Thoracic aorta (tissue), 2 donors: ENCODE results near the gene PRKAR2A. TPM values are rescaled to one million over a fixed set of nuclear protein-coding genes. Genes with fewer than 3 reads are reported as not detected.

ENCODE experiments used
- ATAC-seq: fragments of 150-250 bp; one replicate; pipeline ENCODE4 v1.8.0; 2017; ENCODE audit warnings: low read depth; ENCODE audit not compliant: insufficient number of reproducible peaks, low FRiP score
- DNase-seq: peaks from one replicate; pipeline ENCODE4 v3.0.0-alpha.2; 2020; ENCODE audit warnings: low spot score
- H3K27ac ChIP-seq, 2 donors: fragments of 200-600 bp; sonication (generic); 1 replicate in 1 of 2; 2 replicates in 1 of 2; pipeline ENCODE4 v1.5.1; 2016; ENCODE audit warnings: mild to moderate bottlenecking in 2 of 2, moderate library complexity in 2 of 2
- H3K27me3 ChIP-seq: fragments of 200-600 bp; sonication (generic); replicated peaks from 2 replicates; pipeline ENCODE4 v1.6.0; 2016; ENCODE audit warnings: mild to moderate bottlenecking; ENCODE audit not compliant: insufficient read depth
- H3K36me3 ChIP-seq: fragments of 200-600 bp; sonication (generic); one replicate; pipeline ENCODE4 v1.5.1; 2016
- H3K4me1 ChIP-seq, 2 donors: fragments of 200-600 bp; sonication (generic); 1 replicate in 1 of 2; 2 replicates in 1 of 2; pipeline versions ENCODE4 v1.5.1 to v1.6.0; 2016; ENCODE audit warnings: low read depth in 2 of 2, mild to moderate bottlenecking in 1 of 2; ENCODE audit not compliant: control insufficient read depth in 1 of 2
- H3K4me3 ChIP-seq: fragments of 200-600 bp; sonication (generic); 2 replicates; pipeline ENCODE4 v1.5.1; 2016; ENCODE audit warnings: mild to moderate bottlenecking
- H3K9me3 ChIP-seq: fragments of 200-600 bp; sonication (generic); 2 replicates; pipeline ENCODE4 v1.5.1; 2016
- total RNA-seq, 2 donors: library from RNA; depleted of rRNA; stranded (reverse); fragments of >200 nt; gene quantifications; one replicate each; pipeline versions ENCODE4 v1.1.0 to v1.2.3, GENCODE V29; 2016
- TF ChIP-seq, protein P1 (sequence below): fragments of 200-600 bp; sonication (generic); IDR thresholded peaks from one replicate; pipeline ENCODE4 v1.5.1; 2019; ENCODE audit warnings: antibody characterized with exemption

PRKAR2A gene
- total RNA-seq, 2 donors from 2014 or later: 66.4 to 69.5 TPM

DNA sequence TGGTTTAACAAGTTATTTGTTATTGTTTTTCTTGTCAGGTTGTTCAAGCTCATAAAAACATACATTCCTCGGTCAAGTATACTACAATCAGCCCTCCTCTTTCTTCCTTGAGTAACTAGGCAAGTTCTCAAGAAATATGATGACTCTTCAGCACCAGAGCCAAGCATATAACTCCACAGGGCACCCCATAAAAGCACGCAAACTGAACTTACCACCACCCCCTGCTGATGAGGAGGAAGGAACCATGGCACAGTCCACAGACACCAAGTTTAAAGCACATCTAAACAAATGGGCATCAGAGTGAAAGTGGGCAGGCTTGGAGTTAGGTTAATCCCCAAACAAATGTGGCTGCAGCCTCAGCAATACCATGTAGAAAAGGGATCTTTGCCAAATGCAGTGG, 135.9 kb downstream of the PRKAR2A start:
- Histone ChIP-seq H3K9me3 (no peaks in the 10 kb centered on the region), H3K27ac (no peak overlapping the region), H3K27me3 (no peaks in the 10 kb centered on the region), H3K4me3 (no peak overlapping the region), H3K4me1 (peaks cover 25 to 58% of the 10 kb centered on the region in 2 donors), H3K36me3 (peaks cover 18% of the 10 kb centered on the region)
- TF ChIP-seq, protein P1, sequence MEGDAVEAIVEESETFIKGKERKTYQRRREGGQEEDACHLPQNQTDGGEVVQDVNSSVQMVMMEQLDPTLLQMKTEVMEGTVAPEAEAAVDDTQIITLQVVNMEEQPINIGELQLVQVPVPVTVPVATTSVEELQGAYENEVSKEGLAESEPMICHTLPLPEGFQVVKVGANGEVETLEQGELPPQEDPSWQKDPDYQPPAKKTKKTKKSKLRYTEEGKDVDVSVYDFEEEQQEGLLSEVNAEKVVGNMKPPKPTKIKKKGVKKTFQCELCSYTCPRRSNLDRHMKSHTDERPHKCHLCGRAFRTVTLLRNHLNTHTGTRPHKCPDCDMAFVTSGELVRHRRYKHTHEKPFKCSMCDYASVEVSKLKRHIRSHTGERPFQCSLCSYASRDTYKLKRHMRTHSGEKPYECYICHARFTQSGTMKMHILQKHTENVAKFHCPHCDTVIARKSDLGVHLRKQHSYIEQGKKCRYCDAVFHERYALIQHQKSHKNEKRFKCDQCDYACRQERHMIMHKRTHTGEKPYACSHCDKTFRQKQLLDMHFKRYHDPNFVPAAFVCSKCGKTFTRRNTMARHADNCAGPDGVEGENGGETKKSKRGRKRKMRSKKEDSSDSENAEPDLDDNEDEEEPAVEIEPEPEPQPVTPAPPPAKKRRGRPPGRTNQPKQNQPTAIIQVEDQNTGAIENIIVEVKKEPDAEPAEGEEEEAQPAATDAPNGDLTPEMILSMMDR: no peak
- DNase-seq: no peak
- ATAC-seq: no peak

GRCh38 chr3:48709051-48709461, 138.6 kb downstream of the PRKAR2A start:
- H3K36me3 ChIP-seq: peaks cover 18% of the 10 kb centered on the region
- ATAC-seq (no peak), DNase-seq (no peak)
- no peaks in the 10 kb centered on the region for H3K27me3 ChIP-seq
- TF ChIP-seq, protein P1: no peak
- H3K27ac ChIP-seq: peak overlapping the region in 1 of 2 donors; percentile 22
- H3K4me1 ChIP-seq: peaks cover 17 to 42% of the 10 kb centered on the region in 2 donors
- H3K9me3 ChIP-seq: no peaks in the 10 kb centered on the region
- no peak overlapping the region for H3K4me3 ChIP-seq

DNA sequence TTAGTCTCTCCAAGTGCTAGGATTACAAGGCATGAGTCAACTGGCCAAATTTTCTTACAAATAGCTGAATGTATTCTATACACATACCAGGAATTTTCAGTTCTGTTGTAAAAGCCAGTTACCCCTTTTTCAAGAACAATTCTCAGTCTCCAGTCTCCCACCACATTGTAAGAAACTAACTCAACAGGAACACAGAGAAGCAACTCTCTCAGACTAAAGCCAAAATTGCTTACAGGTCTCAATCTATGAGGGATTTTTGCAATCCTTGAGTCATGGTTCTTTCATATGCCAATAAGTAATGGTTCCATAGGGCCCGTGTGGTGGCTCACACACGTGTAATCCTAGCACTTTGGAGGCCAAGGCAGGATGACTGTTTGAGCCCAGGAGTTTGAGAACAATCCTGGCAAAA, 139.2 kb downstream of the PRKAR2A start:
- Histone ChIP-seq H3K36me3 (peaks cover 18% of the 10 kb centered on the region), H3K27ac (peak overlapping the region in 1 of 2 donors; percentile 22), H3K9me3 (no peaks in the 10 kb centered on the region), H3K4me1 (peaks cover 20 to 42% of the 10 kb centered on the region in 2 donors), H3K27me3 (no peaks in the 10 kb centered on the region), H3K4me3 (no peak overlapping the region)
- TF ChIP-seq, protein P1: no peak
- ATAC-seq: no peak
- no peak for DNase-seq

- no peak overlapping the region for H3K27ac ChIP-seq
These were observed 140.5 kb downstream of the PRKAR2A start for GRCh38 chr3:48707157-48707556.

DNA sequence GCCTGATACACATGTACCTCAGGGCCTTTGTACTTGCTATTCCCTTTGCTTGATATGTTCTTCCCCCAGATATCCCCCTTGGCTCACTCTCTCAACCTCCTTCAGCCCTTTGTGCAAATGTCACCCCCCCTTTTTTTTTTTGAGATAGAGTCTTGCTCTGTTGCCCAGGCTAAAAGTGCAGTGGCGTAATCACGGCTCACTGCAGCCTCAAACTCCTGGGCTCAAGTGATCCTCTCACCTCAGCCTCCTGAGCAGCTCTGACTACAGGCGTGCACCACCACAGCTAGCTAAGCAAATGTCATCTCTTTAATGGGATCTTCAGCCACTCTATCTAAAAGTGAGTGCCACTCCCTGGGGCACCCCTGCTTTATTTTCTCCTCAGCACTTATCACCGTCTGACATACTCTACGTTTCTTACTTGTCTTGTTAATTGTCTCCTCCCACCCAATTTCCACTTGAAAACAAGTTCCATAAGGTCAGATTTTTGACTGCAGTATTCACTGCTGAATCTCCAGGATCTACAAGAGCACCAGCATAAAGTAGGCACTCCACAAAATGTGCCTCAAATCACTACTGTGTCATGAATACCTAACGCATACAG, 145.3 kb downstream of the PRKAR2A start:
- ATAC-seq (no peak), DNase-seq (no peak)
- Histone ChIP-seq H3K27me3 (no peaks in the 10 kb centered on the region), H3K36me3 (peaks cover 3% of the 10 kb centered on the region), H3K4me1 (peaks cover 13 to 27% of the 10 kb centered on the region in 2 donors), H3K27ac (peak overlapping the region; percentile 6 to 13), H3K9me3 (no peaks in the 10 kb centered on the region), H3K4me3 (no peak overlapping the region)
- TF ChIP-seq, protein P1: no peak

More at GRCh38 chr3:48707157-48707556, 140.5 kb downstream of the PRKAR2A start:
- H3K36me3 ChIP-seq: peaks cover 18% of the 10 kb centered on the region
- H3K9me3 ChIP-seq: no peaks in the 10 kb centered on the region
- TF ChIP-seq, protein P1: no peak
- no peak overlapping the region for H3K4me3 ChIP-seq
- H3K27me3 ChIP-seq: no peaks in the 10 kb centered on the region
- H3K4me1 ChIP-seq: peaks cover 16 to 43% of the 10 kb centered on the region in 2 donors
- DNase-seq (no peak), ATAC-seq (no peak)
